Activated CD8-positive, alpha-beta memory T cell treated with anti-CD3 and anti-CD28 coated beads, Interleukin-2, amount 50 U/mL, for 1 hour (primary cell): Measurements from ENCODE around the gene GATA3.

Experiments used
- DNase-seq: peaks from one replicate; pipeline ENCODE4 v3.0.0-alpha.2; 2020; ENCODE audit errors: extremely low read depth

The GATA3 gene

GRCh38 chr10:8100366-8100765, 45.9 kb downstream of the GATA3 start:
- DNase-seq, result no peak

GRCh38 chr10:8102708-8103401, 48.4 kb downstream of the GATA3 start:
- no peak for DNase-seq

GRCh38 chr10:8103543-8103942, 49.1 kb downstream of the GATA3 start:
- DNase-seq, result no peak

GRCh38 chr10:8104005-8104404, 49.5 kb downstream of the GATA3 start:
- DNase-seq, result no peak

GRCh38 chr10:8104721-8105120, 50.2 kb downstream of the GATA3 start:
- no peak for DNase-seq

GRCh38 chr10:8105932-8106331, 51.4 kb downstream of the GATA3 start:
- DNase-seq, result no peak

- no peak for DNase-seq
Observed at GRCh38 chr10:8112230-8112905, 57.9 kb downstream of the GATA3 start.

- DNase-seq, result no peak
Observed at GRCh38 chr10:8112942-8113442, 58.5 kb downstream of the GATA3 start.

GRCh38 chr10:8113616-8114015, 59.1 kb downstream of the GATA3 start:
- no peak for DNase-seq

GRCh38 chr10:8114741-8115617, 60.5 kb downstream of the GATA3 start:
- DNase-seq, result no peak

GRCh38 chr10:8115618-8115980, 61.1 kb downstream of the GATA3 start:
- no peak for DNase-seq

GRCh38 chr10:8116474-8116873, 62.0 kb downstream of the GATA3 start:
- DNase-seq, result no peak

GRCh38 chr10:8116926-8117493, 62.5 kb downstream of the GATA3 start:
- DNase-seq, result no peak

GRCh38 chr10:8121201-8121890, 66.9 kb downstream of the GATA3 start:
- DNase-seq, result no peak

- DNase-seq, result no peak
Observed at GRCh38 chr10:8122611-8123369, 68.3 kb downstream of the GATA3 start.

- no peak for DNase-seq
Observed at GRCh38 chr10:8124436-8124835, 69.9 kb downstream of the GATA3 start.
